Left lung (tissue), 10 donors: Measurements from ENCODE around the gene BST2. TPM values are rescaled to one million over a fixed set of nuclear protein-coding genes. Genes with fewer than 3 reads are reported as not detected.
A peak's percentile ranks its signal among the peaks of the same experiment; 100 is the strongest.

Source experiments
- ATAC-seq: fragments of 200-7000 bp; cut with Tn5 transposase; one replicate; pipeline ENCODE4 v1.9.1; 2020; ENCODE audit warnings: moderate library complexity
- DNase-seq, 4 donors: peaks; one replicate each; pipeline ENCODE4 v3.0.0-alpha.2; 2013 to 2020
- H3K27ac ChIP-seq, 2 donors: fragments of 200-600 bp; sonication (generic) in 1 of 2; one replicate each; pipeline versions ENCODE4 v1.5.0 to v1.8.0; 2020 to 2021
- H3K27me3 ChIP-seq, 2 donors: fragments of 200-600 bp; sonication (generic) in 1 of 2; one replicate each; pipeline versions ENCODE4 v1.5.0 to v1.8.0; 2020 to 2021
- H3K36me3 ChIP-seq, 2 donors: fragments of 200-600 bp; sonication (generic) in 1 of 2; one replicate each; pipeline versions ENCODE4 v1.5.0 to v1.8.0; 2020 to 2021
- H3K4me1 ChIP-seq, 2 donors: fragments of 200-600 bp; one replicate each; pipeline ENCODE4 v1.8.0; 2021
- H3K4me3 ChIP-seq, 2 donors: fragments of 200-600 bp; sonication (generic) in 1 of 2; one replicate each; pipeline versions ENCODE4 v1.5.0 to v1.8.0; 2020 to 2021; ENCODE audit warnings: mild to moderate bottlenecking in 1 of 2
- H3K9me3 ChIP-seq, 2 donors: fragments of 200-600 bp; sonication (generic) in 1 of 2; one replicate each; pipeline versions ENCODE4 v1.5.0 to v1.8.0; 2020 to 2021
- intact Hi-C, 2 donors: fragments of 100-400 bp; cut with DNase I; formaldehyde crosslinking; loops; one replicate each; pipeline versions ENCODE4 v1.11.2 to v1.14.2; 2022
- polyA plus RNA-seq, 6 donors: library from polyadenylated mRNA; unstranded; fragments of 120-200 nt; gene quantifications; one replicate each; pipeline ENCODE4 v1.2.1, GENCODE V29; 2013; ENCODE audit not compliant: insufficient read length in 6 of 6
- total RNA-seq, 2 donors: library from RNA; stranded (reverse); fragmentation: NEBNext Ultra II Directional; extraction: Animal tissue kit (Norgen Biotek cat#: 25700); gene quantifications; one replicate each; pipeline ENCODE4 v1.2.1, GENCODE V29; 2021
- TF ChIP-seq, protein P1 (sequence below), 2 donors: fragments of 200-600 bp; sonication (generic) in 1 of 2; IDR thresholded peaks; one replicate each; pipeline versions ENCODE4 v1.5.0 to v1.8.0; 2021; ENCODE audit warnings: antibody characterized with exemption in 2 of 2
- donor health status: DM: no; HTN: yes; CAD: no.
- donor health status: DM: no; HTN: no; CAD: no.

Gene BST2
- total and polyA plus RNA-seq, 8 donors, result 12.5 to 104 (median 19.7) TPM

DNA sequence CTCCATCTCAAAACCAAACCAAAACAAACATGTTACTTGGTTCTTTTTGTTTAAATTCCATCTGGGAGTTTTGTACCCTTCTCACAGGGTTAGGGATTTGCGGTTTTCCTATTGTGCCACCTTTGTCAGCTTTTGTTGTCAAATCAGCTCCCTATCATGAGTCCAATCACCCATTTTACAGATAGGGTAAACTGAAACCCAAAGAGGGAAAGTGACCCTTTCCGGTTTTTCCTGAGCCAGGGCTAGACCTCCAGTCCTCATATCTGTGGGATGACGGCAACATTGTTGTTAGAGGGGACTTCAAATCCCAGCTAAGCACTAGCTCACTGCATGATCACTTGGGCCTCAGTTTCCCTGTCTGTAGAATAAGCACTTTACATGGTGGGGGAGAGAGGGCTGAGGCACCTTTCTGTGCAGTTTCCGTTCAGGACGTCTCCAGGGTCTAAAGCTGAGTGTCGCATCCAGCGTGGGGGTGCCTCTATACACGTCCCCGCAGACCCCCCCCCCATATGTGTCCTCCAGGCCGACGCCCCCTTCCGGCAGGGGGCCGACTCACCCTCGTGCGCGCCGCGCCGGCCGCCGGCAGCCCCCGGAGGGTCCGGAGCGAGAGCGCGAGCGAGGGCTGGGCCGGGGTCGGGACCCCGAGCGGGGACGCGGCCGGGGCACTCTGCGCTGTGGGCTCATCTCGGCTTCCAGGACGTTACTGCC lies 15.3 kb downstream of the BST2 start:
- ATAC-seq (no peak), DNase-seq (no peak)
- Histone ChIP-seq H3K4me1 (peaks cover 4 to 39% of the 10 kb centered on the region in 2 donors), H3K36me3 (no peaks in the 10 kb centered on the region), H3K27ac (no peak overlapping the region), H3K9me3 (peaks cover 0 to 3% of the 10 kb centered on the region in 2 donors), H3K4me3 (peak overlapping the region; percentile 37 to 44), H3K27me3 (peaks cover 0 to 45% of the 10 kb centered on the region in 2 donors)
- TF ChIP-seq, protein P1, sequence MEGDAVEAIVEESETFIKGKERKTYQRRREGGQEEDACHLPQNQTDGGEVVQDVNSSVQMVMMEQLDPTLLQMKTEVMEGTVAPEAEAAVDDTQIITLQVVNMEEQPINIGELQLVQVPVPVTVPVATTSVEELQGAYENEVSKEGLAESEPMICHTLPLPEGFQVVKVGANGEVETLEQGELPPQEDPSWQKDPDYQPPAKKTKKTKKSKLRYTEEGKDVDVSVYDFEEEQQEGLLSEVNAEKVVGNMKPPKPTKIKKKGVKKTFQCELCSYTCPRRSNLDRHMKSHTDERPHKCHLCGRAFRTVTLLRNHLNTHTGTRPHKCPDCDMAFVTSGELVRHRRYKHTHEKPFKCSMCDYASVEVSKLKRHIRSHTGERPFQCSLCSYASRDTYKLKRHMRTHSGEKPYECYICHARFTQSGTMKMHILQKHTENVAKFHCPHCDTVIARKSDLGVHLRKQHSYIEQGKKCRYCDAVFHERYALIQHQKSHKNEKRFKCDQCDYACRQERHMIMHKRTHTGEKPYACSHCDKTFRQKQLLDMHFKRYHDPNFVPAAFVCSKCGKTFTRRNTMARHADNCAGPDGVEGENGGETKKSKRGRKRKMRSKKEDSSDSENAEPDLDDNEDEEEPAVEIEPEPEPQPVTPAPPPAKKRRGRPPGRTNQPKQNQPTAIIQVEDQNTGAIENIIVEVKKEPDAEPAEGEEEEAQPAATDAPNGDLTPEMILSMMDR (IDR thresholded peaks at IDR 0.05), result no peak
- intact Hi-C loops, result no loop called here

DNA sequence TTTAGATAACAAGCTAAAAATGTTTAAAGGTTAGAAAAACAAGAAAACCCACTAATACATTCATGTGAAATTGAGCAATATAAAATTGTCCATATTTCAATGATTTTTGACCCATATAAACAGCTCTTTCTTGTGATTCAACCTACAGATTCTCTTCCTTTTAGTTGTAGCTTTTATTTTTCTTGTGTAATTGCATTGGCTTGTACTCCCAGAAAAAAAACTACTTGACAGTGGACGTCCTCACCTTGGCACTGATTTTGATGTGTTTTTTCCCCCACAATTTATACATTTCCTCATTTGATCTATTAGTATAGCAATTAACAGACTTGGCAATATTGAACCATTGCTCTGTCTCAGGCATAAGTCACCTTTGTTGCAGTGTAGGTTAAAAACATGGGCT lies 16.1 kb downstream of the BST2 start:
- DNase-seq (no peak), ATAC-seq (no peak)
- peaks cover 0 to 39% of the 10 kb centered on the region in 2 donors for H3K27me3 ChIP-seq
- H3K4me1 ChIP-seq, result peaks cover 4 to 30% of the 10 kb centered on the region in 2 donors
- H3K9me3 ChIP-seq, result peaks cover 0 to 3% of the 10 kb centered on the region in 2 donors
- H3K36me3 ChIP-seq, result no peaks in the 10 kb centered on the region
- H3K4me3 ChIP-seq, result no peak overlapping the region
- no peak overlapping the region for H3K27ac ChIP-seq
- intact Hi-C loops, result no loop called here
- TF ChIP-seq, protein P1 (IDR thresholded peaks at IDR 0.05), result no peak

DNA sequence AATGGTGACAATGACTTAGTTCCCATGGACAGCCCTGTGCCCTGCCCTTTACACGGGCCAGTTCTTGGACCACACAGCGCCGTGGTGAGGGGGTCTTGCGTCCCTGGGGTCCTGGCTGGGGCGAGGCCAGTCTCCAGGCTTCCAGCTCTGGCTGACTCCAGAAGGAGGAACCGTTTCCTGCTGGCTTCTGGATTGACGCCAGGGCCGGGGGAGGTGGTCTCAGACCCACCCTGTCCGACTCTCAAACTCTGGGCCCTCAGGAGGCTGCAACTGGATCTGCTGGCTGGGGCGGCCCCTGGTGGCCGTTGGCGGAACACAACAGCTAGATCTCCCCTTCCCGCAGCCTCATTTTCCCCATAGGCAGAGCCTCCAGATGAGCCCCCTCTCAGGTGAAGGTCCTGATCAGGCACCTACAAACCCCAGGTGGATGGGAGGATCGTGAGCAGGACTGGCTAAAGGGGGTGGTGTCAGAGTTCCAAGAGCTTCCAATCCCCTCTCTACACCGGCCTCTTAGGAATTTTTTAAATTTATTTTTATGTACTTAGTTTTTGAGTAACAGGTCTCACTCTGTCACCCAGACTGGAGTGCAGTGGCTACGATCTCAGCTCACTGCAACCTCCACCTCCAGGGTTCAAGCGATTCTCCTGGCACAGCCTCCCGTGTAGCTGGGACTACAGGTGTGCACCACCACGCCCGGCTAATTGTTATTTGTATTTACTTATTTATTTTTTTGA lies 19.4 kb downstream of the BST2 start:
- ATAC-seq (peak; percentile 68), DNase-seq (peak in 3 of 4 donors; percentile 58 to 90 (median 66))
- Histone ChIP-seq H3K4me3 (no peak overlapping the region), H3K27me3 (peaks cover 0 to 16% of the 10 kb centered on the region in 2 donors), H3K36me3 (no peaks in the 10 kb centered on the region), H3K27ac (no peak overlapping the region), H3K4me1 (peaks cover 0 to 34% of the 10 kb centered on the region in 2 donors), H3K9me3 (peaks cover 0 to 3% of the 10 kb centered on the region in 2 donors)
- TF ChIP-seq, protein P1 (IDR thresholded peaks at IDR 0.05), result peak; percentile 81 to 93
- intact Hi-C loops, result loop anchor here in 1 of 2 donors (2.0 kb wide), 1 partner anchor 39 kb away; no protein-coding TSS in a partner anchor

DNA sequence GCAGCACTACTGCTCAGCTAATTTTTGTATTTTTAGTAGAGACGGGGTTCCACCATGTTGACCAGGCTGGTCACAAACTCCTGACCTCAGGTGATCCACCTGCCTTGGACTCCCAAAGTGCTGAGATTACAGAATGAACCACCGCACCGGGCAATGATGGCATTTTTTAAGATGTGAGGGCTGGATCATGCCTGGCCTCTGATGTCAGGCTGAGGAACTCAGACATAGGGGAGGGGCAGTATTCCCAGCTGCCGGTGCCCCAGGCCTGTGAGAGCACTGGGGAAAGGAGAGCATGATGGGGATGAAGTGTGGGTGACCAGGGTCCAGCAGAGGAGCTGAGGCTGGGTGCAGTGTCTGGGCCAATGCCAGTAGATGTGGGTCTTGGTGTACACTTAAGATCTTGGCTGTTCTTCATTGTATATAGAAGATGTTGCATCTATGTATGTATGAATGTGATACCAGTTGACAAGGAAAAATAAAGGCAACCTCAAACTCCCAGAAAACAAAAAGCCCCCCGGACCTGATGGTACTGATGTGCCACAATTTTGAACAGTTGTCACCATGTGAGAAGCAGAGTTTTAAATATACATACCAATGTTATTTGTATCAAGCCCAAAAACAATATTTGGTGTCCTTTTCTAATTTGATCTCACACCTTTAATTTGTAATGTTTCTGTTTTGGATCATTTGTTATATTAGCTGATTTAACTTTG lies 24.8 kb downstream of the BST2 start:
- DNase-seq (no peak), ATAC-seq (no peak)
- no peak overlapping the region for H3K4me3 ChIP-seq
- no peak overlapping the region for H3K27ac ChIP-seq
- intact Hi-C loops, result loop anchor here in 1 of 2 donors (5.0 kb wide), 1 partner anchor 88 kb away; no protein-coding TSS in a partner anchor
- H3K27me3 ChIP-seq, result peaks cover 0 to 19% of the 10 kb centered on the region in 2 donors
- no peaks in the 10 kb centered on the region for H3K36me3 ChIP-seq
- TF ChIP-seq, protein P1 (IDR thresholded peaks at IDR 0.05), result no peak
- H3K4me1 ChIP-seq, result peaks cover 0 to 42% of the 10 kb centered on the region in 2 donors
- H3K9me3 ChIP-seq, result no peaks in the 10 kb centered on the region
